ENCODE results near the gene USP28.

The USP28 gene

DNA sequence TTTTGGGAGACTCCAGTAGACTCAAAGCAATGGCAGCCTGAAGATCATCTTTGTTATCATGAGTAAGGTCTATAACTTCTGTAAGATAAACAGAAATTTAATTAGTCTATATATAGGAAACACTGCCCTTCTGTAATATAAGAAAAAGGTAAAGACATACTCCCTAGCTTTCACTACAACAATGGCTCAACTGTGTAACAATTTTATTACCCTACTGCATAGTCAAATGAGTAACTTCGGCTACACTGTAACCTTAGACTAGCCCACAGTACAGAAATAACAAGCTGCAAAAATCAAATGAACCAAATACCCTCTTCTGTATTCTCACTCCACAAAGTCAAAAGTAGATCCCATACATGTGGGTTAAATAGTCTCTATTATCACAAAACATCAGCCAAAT lies 33.7 kb downstream of the USP28 start:
- Histone ChIP-seq H3K36me3 (peaks cover 66% of the 10 kb centered on the region), H3K4me3 (ENCODE audit: low read depth, low read length) (no peak overlapping the region), H3K27me3 (ENCODE audit: insufficient read depth, low read depth, severe bottlenecking) (no peaks in the 10 kb centered on the region), H3K27ac (no peak overlapping the region), H3K9me3 (ENCODE audit: severe bottlenecking) (no peaks in the 10 kb centered on the region)
- TF ChIP-seq, protein P1, sequence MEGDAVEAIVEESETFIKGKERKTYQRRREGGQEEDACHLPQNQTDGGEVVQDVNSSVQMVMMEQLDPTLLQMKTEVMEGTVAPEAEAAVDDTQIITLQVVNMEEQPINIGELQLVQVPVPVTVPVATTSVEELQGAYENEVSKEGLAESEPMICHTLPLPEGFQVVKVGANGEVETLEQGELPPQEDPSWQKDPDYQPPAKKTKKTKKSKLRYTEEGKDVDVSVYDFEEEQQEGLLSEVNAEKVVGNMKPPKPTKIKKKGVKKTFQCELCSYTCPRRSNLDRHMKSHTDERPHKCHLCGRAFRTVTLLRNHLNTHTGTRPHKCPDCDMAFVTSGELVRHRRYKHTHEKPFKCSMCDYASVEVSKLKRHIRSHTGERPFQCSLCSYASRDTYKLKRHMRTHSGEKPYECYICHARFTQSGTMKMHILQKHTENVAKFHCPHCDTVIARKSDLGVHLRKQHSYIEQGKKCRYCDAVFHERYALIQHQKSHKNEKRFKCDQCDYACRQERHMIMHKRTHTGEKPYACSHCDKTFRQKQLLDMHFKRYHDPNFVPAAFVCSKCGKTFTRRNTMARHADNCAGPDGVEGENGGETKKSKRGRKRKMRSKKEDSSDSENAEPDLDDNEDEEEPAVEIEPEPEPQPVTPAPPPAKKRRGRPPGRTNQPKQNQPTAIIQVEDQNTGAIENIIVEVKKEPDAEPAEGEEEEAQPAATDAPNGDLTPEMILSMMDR (IDR thresholded peaks at IDR 0.05; ENCODE audit: low read depth, low read length) = no peak
- DNase-seq = no peak

DNA sequence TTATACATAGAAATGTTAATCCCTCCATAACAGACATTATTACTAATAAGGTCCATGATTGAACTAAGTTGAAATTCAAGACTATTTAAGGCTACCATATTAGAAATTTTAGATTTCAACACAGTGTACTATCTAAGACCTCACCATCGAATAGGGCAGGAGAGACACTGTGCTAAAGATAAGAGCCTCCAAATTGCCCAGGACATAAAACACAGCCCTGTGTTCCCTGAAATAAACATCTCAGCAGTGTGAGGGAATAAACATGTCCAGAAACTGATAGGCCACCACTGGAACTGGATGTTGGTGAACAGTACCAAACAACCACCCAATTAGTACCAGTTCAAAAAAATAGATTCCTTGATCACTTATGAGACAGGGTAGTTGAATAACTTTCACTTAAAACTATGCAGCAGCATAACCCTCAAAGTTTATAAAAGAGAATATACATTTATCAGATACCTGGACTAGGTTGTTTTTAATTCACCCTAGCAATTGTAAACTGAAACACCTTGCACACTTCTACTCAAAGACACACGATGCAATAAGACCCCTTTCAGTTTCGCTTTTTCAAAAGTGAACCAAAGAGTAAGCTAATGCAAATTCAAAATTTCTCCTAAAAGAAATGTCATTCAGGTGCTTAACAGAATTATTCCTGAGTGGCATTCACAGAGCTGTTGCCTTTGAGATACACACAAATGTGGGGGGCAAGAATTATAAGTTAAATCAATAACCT lies 34.3 kb downstream of the USP28 start:
- TF ChIP-seq, protein P1 (IDR thresholded peaks at IDR 0.05; ENCODE audit: low read depth, low read length) = no peak
- Histone ChIP-seq H3K27ac (no peak overlapping the region), H3K27me3 (ENCODE audit: insufficient read depth, low read depth, severe bottlenecking) (no peaks in the 10 kb centered on the region), H3K36me3 (peaks cover 71% of the 10 kb centered on the region), H3K9me3 (ENCODE audit: severe bottlenecking) (no peaks in the 10 kb centered on the region), H3K4me3 (ENCODE audit: low read depth, low read length) (no peak overlapping the region)
- DNase-seq = no peak

DNA sequence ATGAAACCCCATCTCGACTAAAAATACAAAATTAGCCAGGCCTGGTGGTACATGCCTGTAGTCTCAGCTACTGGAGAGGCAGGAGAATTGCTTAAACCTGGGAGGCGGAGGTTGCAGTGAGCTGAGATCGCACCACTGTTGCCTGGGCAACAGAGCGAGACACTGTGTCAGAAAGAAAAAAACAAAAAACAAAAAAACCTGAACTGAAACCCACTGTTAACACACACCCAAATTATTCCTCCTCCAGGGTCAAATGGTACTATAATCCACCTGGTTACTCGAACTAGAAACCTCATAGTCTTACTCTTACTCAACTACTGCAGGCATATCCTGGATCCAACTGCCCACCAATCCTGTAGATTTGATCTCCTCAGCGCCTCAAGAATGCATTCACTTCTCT lies 35.5 kb downstream of the USP28 start:
- H3K4me3 ChIP-seq (ENCODE audit: low read depth, low read length) = no peak overlapping the region
- TF ChIP-seq, protein P1 (IDR thresholded peaks at IDR 0.05; ENCODE audit: low read depth, low read length) = no peak
- no peak overlapping the region for H3K27ac ChIP-seq
- no peak for DNase-seq
- H3K36me3 ChIP-seq = peaks cover 75% of the 10 kb centered on the region
- no peaks in the 10 kb centered on the region for H3K27me3 ChIP-seq (ENCODE audit: insufficient read depth, low read depth, severe bottlenecking)
- H3K9me3 ChIP-seq (ENCODE audit: severe bottlenecking) = no peaks in the 10 kb centered on the region

DNA sequence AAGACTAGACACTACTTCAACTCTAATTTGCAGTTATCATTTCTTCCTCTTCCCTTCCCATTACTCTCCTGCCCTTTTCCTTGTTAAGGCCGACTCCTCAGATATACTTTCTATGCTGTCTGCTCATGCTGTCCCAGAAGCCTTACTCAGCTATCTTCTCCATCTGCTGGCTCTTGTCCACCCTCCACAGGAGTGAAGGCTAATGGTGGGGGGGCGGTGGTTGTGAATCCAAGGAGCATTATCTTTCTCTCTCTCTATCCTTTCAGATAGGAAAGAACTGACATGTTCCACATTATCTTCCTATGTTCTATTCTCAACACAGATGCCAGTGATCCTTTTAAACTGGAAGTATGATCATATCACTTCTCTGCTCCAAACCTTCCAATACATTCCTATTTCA lies 37.4 kb downstream of the USP28 start:
- TF ChIP-seq, protein P1 (IDR thresholded peaks at IDR 0.05; ENCODE audit: low read depth, low read length) = no peak

DNA sequence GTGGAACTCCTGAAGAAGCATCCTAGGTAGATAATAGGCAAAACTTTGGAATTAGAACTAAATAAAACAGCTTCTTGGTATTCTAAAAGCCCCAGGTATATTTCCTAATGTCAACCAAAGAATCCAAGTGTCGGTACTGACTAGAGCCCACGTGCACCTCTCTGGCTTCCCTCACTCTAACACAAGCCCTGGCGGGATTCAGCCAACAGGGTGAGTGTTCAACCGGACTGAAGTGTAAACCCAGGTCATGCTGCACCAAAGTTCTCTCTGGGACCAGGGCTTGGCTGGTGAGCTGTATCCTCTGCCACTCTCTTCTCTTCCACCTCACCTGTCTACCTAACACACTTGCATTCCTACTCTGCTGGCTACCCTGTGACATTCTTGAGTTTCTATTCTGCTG lies 40.1 kb downstream of the USP28 start:
- TF ChIP-seq, protein P1 (IDR thresholded peaks at IDR 0.05; ENCODE audit: low read depth, low read length) = no peak
- H3K27ac ChIP-seq = no peak overlapping the region
- no peak overlapping the region for H3K4me3 ChIP-seq (ENCODE audit: low read depth, low read length)
- no peaks in the 10 kb centered on the region for H3K27me3 ChIP-seq (ENCODE audit: insufficient read depth, low read depth, severe bottlenecking)
- H3K36me3 ChIP-seq = peaks cover 94% of the 10 kb centered on the region
- DNase-seq = no peak
- H3K9me3 ChIP-seq (ENCODE audit: severe bottlenecking) = no peaks in the 10 kb centered on the region

More for the DNA sequence above, 37.4 kb downstream of the USP28 start:
- no peaks in the 10 kb centered on the region for H3K9me3 ChIP-seq (ENCODE audit: severe bottlenecking)
- H3K27ac ChIP-seq = no peak overlapping the region
- no peak for DNase-seq
- H3K4me3 ChIP-seq (ENCODE audit: low read depth, low read length) = no peak overlapping the region
- no peaks in the 10 kb centered on the region for H3K27me3 ChIP-seq (ENCODE audit: insufficient read depth, low read depth, severe bottlenecking)
- peaks cover 86% of the 10 kb centered on the region for H3K36me3 ChIP-seq

DNA sequence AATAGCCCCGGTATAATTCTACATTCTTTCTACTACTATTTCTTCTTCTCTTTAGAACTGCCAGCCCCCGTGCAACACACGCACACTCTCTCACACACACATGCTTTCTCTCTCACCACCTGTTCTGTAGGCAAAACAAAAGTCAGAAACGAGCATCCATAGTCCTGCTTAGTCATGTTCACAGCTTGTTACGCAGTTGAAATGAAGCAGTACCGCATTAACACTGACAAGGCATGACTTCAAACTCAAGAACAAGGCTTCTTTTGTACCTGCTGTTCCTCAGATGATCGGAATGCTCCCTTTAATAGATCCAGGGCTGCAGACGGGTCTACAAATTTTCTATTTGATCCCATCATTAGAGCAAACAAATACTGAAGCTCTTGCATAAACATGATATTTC lies 42.2 kb downstream of the USP28 start:
- Histone ChIP-seq H3K27ac (no peak overlapping the region), H3K4me3 (ENCODE audit: low read depth, low read length) (no peak overlapping the region), H3K27me3 (ENCODE audit: insufficient read depth, low read depth, severe bottlenecking) (no peaks in the 10 kb centered on the region), H3K36me3 (peaks cover 88% of the 10 kb centered on the region), H3K9me3 (ENCODE audit: severe bottlenecking) (no peaks in the 10 kb centered on the region)
- no peak for DNase-seq
- TF ChIP-seq, protein P1 (IDR thresholded peaks at IDR 0.05; ENCODE audit: low read depth, low read length) = no peak

Data from WERI-Rb-1 (cell line).